ENCODE results near the gene NDST1. TPM values are rescaled to one million over a fixed set of nuclear protein-coding genes. Genes with fewer than 3 reads are reported as not detected.
"Not testable (repeated sequence)": the region's sequence is repeated elsewhere in the genome, so short reads cannot be mapped to it uniquely, and the experiment has no call there.

NDST1 gene
- total RNA-seq, 8 experiments from 2014 or later, result 12.8 to 46.0 (median 28.5) TPM

- WGBS, 10 experiments, result 7 to 100% (median 92%) methylated on average over 1 to 3 of the region's 3 CpGs; no CpG with 5 or more reads in 5 of the 10 experiments
- Histone ChIP-seq H3K27ac (no peak overlapping the region), H3K4me3 (no peak overlapping the region), H3K4me1 (replicated peaks in 1 of 2) (peaks cover 58 to 62% of the 10 kb centered on the region in 2 donors)
- in situ Hi-C loops (cut with MboI; ENCODE audit: low pct_unique_long_range_greater_than_20kb in 2 of 9, low sequenced_read_pairs in 9 of 9, unreplicated experiment in 9 of 9), result loop anchor here in 1 of 9 experiments (10.0 kb wide), 1 partner anchor 50 kb away; no protein-coding TSS in a partner anchor
- ATAC-seq (replicated peaks in 6 of 8), result peak in 1 of 8 experiments; percentile 1
Observed at GRCh38 chr5:150514708-150515211, 6.8 kb downstream of the NDST1 start.

- H3K4me1 ChIP-seq (replicated peaks in 1 of 2), result peaks cover 57 to 61% of the 10 kb centered on the region in 2 donors
Observed at GRCh38 chr5:150515446-150515845, 7.5 kb downstream of the NDST1 start.

GRCh38 chr5:150516011-150516410, 8.1 kb downstream of the NDST1 start:
- peak; percentile 5 to 67 (median 58) for ATAC-seq (replicated peaks in 6 of 8)
- WGBS, 10 experiments, result 14 to 90% (median 43%) methylated on average over 1 to 3 of the region's 5 CpGs; no CpG with 5 or more reads in 3 of the 10 experiments
- in situ Hi-C loops (cut with MboI; ENCODE audit: low pct_unique_long_range_greater_than_20kb in 2 of 9, low sequenced_read_pairs in 9 of 9, unreplicated experiment in 9 of 9), result loop anchor here in 1 of 9 experiments (10.0 kb wide), 1 partner anchor 51 kb away; no protein-coding TSS in a partner anchor
- no peak overlapping the region for H3K4me3 ChIP-seq
- peaks cover 52 to 59% of the 10 kb centered on the region in 2 donors for H3K4me1 ChIP-seq (replicated peaks in 1 of 2)
- H3K27ac ChIP-seq, result peak overlapping the region in 1 of 2 donors; percentile 35

More at GRCh38 chr5:150515446-150515845, 7.5 kb downstream of the NDST1 start:
- WGBS, 10 experiments, result 33 to 94% (median 40%) methylated on average over 1 to 2 of the region's 6 CpGs; no CpG with 5 or more reads in 5 of the 10 experiments
- no peak for ATAC-seq (replicated peaks in 6 of 8)
- Histone ChIP-seq H3K4me3 (no peak overlapping the region), H3K27ac (peak overlapping the region in 1 of 2 donors; percentile 38)
- in situ Hi-C loops (cut with MboI; ENCODE audit: low pct_unique_long_range_greater_than_20kb in 2 of 9, low sequenced_read_pairs in 9 of 9, unreplicated experiment in 9 of 9), result loop anchor here in 1 of 9 experiments (10.0 kb wide), 1 partner anchor 51 kb away; no protein-coding TSS in a partner anchor

GRCh38 chr5:150517272-150518152, 9.6 kb downstream of the NDST1 start:
- 2 to 100% (median 74%) methylated on average over 1 to 8 of the region's 13 CpGs; no CpG with 5 or more reads in 2 of the 10 experiments for WGBS, 10 experiments
- ATAC-seq (replicated peaks in 6 of 8), result peak; percentile 1 to 91 (median 28)
- H3K27ac ChIP-seq, result no peak overlapping the region
- in situ Hi-C loops (cut with MboI; ENCODE audit: low pct_unique_long_range_greater_than_20kb in 2 of 9, low sequenced_read_pairs in 9 of 9, unreplicated experiment in 9 of 9), result loop anchor here in 1 of 9 experiments (10.0 kb wide), 1 partner anchor 53 kb away; no protein-coding TSS in a partner anchor
- H3K4me1 ChIP-seq (replicated peaks in 1 of 2), result peaks cover 42 to 44% of the 10 kb centered on the region in 2 donors
- no peak overlapping the region for H3K4me3 ChIP-seq

- not testable (repeated sequence) for ATAC-seq (replicated peaks in 6 of 8); H3K27ac ChIP-seq; H3K4me3 ChIP-seq
- peaks cover 32 to 41% of the 10 kb centered on the region in 2 donors for H3K4me1 ChIP-seq (replicated peaks in 1 of 2)
- in situ Hi-C loops (cut with MboI; ENCODE audit: low pct_unique_long_range_greater_than_20kb in 2 of 9, low sequenced_read_pairs in 9 of 9, unreplicated experiment in 9 of 9), result loop anchor here in 1 of 9 experiments (10.0 kb wide), 1 partner anchor 54 kb away; no protein-coding TSS in a partner anchor
- WGBS, 10 experiments, result 84 to 100% (median 93%) methylated on average over 2 to 8 of the region's 14 CpGs; no CpG with 5 or more reads in 2 of the 10 experiments
Observed at GRCh38 chr5:150518712-150519559, 11.0 kb downstream of the NDST1 start.

- 60 to 100% (median 86%) methylated on average over 1 to 5 of the region's 10 CpGs; no CpG with 5 or more reads in 2 of the 10 experiments for WGBS, 10 experiments
Observed at GRCh38 chr5:150519560-150519945, 11.6 kb downstream of the NDST1 start.

GRCh38 chr5:150519978-150520377, 12.0 kb downstream of the NDST1 start:
- H3K4me3 ChIP-seq, result no peak overlapping the region
- H3K27ac ChIP-seq, result no peak overlapping the region
- ATAC-seq (replicated peaks in 6 of 8), result no peak
- H3K4me1 ChIP-seq (replicated peaks in 1 of 2), result peaks cover 23 to 37% of the 10 kb centered on the region in 2 donors
- whole genome bisulfite sequencing, 10 experiments, result 90 to 100% (median 98%) methylated on average over 2 to 4 of the region's 4 CpGs; no CpG with 5 or more reads in 6 of the 10 experiments
- in situ Hi-C loops (cut with MboI; ENCODE audit: low pct_unique_long_range_greater_than_20kb in 2 of 9, low sequenced_read_pairs in 9 of 9, unreplicated experiment in 9 of 9), result loop anchor here in 1 of 9 experiments (10.0 kb wide), 1 partner anchor 55 kb away; no protein-coding TSS in a partner anchor

More at GRCh38 chr5:150519560-150519945, 11.6 kb downstream of the NDST1 start:
- no peak for ATAC-seq (replicated peaks in 6 of 8)
- H3K4me1 ChIP-seq (replicated peaks in 1 of 2), result peaks cover 26 to 37% of the 10 kb centered on the region in 2 donors
- no peak overlapping the region for H3K27ac ChIP-seq
- in situ Hi-C loops (cut with MboI; ENCODE audit: low pct_unique_long_range_greater_than_20kb in 2 of 9, low sequenced_read_pairs in 9 of 9, unreplicated experiment in 9 of 9), result loop anchor here in 1 of 9 experiments (10.0 kb wide), 1 partner anchor 55 kb away; no protein-coding TSS in a partner anchor
- no peak overlapping the region for H3K4me3 ChIP-seq

- ATAC-seq (replicated peaks in 6 of 8), result no peak
- Histone ChIP-seq H3K4me3 (no peak overlapping the region), H3K4me1 (replicated peaks in 1 of 2) (peaks cover 17 to 34% of the 10 kb centered on the region in 2 donors), H3K27ac (no peak overlapping the region)
- 85 to 100% (median 97%) methylated on average over 2 to 20 of the region's 38 CpGs; no CpG with 5 or more reads in 4 of the 10 experiments for WGBS, 10 experiments
- in situ Hi-C loops (cut with MboI; ENCODE audit: low pct_unique_long_range_greater_than_20kb in 2 of 9, low sequenced_read_pairs in 9 of 9, unreplicated experiment in 9 of 9), result no loop called here
Observed at GRCh38 chr5:150520747-150521521, 13.0 kb downstream of the NDST1 start.

GRCh38 chr5:150521522-150521817, 13.5 kb downstream of the NDST1 start:
- in situ Hi-C loops (cut with MboI; ENCODE audit: low pct_unique_long_range_greater_than_20kb in 2 of 9, low sequenced_read_pairs in 9 of 9, unreplicated experiment in 9 of 9), result no loop called here
- H3K4me1 ChIP-seq (replicated peaks in 1 of 2), result peaks cover 13 to 30% of the 10 kb centered on the region in 2 donors
- H3K4me3 ChIP-seq, result no peak overlapping the region
- H3K27ac ChIP-seq, result no peak overlapping the region
- 90 to 100% (median 100%) methylated on average over 2 to 9 of the region's 14 CpGs; no CpG with 5 or more reads in 5 of the 10 experiments for WGBS, 10 experiments
- no peak for ATAC-seq (replicated peaks in 6 of 8)

GRCh38 chr5:150521939-150522503, 14.1 kb downstream of the NDST1 start:
- Histone ChIP-seq H3K4me3 (no peak overlapping the region), H3K4me1 (replicated peaks in 1 of 2) (peaks cover 12 to 29% of the 10 kb centered on the region in 2 donors), H3K27ac (no peak overlapping the region)
- no peak for ATAC-seq (replicated peaks in 6 of 8)
- in situ Hi-C loops (cut with MboI; ENCODE audit: low pct_unique_long_range_greater_than_20kb in 2 of 9, low sequenced_read_pairs in 9 of 9, unreplicated experiment in 9 of 9), result no loop called here
- 87 to 100% (median 100%) methylated on average over 1 to 5 of the region's 11 CpGs; no CpG with 5 or more reads in 3 of the 10 experiments for WGBS, 10 experiments

Measured in motor neuron (in vitro differentiated cells).